ENCODE data around the gene LRCH1.

LRCH1 gene

DNA sequence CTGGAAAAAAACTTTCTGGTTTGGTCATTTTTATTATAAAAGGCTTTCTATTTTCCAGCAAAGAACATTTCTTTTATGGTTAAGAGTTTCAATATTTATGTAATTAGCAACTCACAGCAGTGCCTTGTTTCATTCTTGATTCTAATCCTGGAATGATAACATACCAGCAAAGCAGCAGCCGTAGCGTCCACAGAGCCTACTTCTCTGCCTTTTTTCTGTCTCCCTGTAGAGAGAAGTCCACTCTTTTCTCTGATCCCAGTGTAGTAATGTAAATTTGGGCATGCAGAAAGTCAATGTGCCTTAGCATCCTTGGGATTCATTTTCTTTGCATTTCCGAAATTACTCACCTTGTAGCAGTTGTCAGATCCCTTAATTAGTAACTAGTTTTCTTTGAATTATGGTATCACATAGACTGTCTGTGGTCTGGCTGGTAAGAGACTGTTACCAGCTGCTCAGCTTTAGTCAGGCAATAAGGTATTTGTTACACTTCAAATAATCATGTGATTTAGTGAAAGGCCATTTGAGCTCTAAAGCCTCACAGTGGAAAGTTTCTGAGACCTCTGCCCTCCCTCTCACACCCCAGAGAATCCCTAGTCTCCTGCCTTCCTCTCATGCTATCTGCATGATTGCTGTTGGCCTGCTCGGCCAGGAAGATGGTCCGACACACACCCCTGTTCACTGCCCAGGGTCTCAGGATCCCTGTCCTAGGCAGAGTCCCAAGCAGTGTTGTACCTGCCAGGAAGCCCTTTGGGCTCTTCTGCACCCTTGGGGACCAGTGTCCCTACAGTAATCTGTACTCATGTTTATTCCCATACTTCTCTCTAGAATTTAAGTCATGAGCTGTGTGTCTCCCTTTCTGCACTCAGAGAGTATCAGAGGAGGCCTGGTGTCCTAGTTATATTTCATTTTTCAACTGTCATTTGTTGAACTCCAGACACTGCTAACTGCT is 86.3 kb downstream of the LRCH1 start:
- DNase-seq (ENCODE audit: low spot score), result no peak

DNA sequence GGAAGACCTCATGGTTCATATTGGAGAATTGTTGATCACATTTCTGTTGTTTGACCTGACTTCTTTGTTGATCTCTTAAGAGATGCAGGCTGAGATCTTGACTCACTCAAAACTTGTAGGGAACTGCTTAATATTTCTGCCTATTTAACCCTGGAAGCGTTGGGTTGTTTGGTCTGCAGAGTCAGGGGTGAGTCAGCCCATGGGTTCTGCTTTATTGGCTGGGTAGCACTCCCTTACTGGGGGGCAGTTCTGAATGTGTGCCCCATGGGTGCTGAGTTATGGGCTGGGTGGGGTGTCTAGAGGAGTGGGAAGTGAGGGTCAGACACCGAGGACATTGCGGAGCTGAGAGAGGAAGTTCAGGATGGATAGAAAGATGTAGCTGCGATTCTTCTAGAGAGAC is 87.9 kb downstream of the LRCH1 start:
- no peak for DNase-seq (ENCODE audit: low spot score)

DNA sequence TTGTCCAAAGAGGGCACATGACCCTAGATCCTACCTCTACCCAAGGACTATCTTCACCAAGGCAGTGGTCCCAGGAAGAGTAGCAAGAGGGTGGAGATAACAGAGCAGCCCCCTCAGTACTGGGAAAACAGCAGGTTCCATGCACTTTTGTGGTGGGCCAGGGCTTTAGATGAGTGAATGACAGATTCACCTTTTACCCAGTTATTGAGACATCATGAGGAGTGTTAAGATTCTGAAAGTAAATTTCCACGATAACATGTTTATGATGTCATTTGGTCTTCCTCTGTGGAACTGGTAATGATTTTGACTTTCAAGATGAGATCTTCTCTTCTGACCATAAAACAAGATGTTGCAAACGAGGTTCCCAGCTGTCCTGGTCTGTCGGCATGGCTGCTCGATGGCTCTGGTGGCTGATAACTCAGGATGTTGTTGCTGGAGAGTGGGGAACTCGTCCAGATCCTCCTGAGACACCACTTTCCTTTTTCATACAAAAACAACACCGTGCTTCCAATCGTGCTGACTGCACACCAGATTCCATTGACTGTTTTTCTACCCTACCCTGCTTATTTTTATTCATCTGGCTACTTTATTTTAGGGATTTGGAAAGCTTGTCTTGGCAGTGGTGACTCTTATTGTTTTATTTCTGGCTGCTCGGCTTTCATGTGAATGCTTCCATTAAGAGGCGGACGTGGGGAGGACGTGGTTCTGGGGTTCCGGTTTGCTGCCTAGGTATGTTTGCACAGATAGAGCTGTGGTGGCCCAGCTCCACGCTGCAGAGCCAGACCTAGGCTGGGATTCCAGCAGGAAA is 88.5 kb downstream of the LRCH1 start:
- no peak for DNase-seq (ENCODE audit: low spot score)

DNA sequence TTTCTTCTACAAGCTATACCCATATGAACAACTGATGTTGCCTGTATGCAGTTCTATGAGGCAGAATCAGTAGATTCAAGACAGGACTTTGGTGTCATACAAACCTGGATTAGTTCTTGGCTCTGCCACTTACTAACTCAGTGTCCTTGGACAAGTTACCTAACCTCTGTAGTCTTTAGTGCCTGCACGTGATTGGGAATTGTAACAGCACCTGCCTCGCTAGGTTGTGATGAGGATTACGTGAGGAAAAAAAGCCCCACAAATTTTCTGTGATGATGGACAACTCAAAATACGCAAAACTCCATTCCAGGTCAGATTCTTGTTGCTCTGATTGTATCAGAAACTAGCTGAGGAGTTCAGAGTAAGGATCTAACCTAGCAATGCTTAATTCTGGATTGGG is 89.3 kb downstream of the LRCH1 start:
- DNase-seq (ENCODE audit: low spot score), result no peak

DNA sequence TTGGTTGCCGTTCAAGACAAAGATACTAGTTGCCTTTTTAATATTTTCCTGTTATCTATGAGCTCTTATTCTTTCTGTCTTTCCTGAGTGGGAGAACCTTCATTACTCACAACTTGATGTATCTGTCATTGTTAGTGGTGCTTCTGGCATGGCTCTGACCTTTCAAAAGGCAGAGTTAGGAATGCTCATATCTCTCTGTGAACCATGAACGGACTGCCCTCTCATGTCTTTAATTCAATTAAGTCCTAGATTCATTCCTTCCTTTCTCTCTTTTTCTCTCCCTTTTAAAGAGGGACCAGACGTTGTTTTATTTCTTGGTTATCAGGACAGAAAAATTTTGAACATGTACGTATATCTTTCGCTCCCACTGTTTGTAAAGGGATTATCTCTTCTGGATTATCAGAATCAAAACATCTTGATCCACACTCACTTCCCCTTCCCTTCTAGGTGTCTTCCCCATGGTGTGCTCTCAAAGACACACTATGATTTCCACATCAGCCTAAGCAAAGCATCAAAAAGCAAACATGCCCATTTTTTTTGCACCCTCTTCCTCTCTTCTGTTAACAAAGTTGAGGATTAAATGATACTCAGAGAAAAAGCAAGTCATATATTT is 90.3 kb downstream of the LRCH1 start:
- DNase-seq (ENCODE audit: low spot score), result no peak

DNA sequence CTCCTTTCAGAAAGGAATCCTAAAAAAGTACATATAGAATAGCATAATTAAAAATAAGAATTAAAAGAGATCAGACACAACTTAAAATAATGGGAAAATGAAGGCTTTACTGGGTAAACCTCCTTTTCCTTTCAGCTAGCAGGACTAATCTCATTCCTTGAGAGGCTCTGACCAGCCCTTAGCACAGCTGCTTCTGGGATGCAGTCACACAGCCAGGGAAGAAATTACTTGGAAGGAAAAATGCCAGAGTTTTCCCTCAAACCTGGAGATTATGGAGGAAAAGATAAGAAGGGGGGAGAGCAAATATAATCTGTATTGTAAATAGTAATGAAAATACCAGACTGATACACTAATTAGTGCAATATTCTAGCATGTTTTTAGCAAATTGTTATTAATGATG is 91.8 kb downstream of the LRCH1 start:
- no peak for DNase-seq (ENCODE audit: low spot score)

DNA sequence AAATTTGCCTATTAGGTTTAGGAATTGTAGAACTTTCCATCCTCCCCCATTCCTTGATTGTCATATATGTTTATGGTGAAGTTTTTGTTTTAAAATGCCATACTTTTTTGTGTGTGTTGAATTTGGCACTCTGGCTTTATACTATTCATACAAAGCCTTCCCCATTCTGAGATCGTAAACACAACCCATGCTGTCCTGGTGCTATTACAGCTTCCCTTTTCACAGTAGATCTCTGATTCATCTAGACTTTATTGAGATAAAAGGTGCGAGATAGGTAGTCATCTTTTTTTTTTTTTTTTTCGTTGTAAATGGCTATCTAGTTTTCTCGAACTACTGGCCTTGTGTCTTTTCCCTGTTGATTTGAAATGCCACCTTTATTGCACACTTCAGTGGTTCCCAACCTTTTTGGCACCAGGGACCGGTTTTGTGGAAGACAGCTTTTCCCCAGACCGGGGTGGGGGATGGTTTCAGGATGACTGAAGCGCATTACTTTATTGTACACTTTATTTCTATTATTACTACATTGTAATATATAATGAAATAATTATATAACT is 94.6 kb downstream of the LRCH1 start:
- DNase-seq (ENCODE audit: low spot score), result no peak

DNA sequence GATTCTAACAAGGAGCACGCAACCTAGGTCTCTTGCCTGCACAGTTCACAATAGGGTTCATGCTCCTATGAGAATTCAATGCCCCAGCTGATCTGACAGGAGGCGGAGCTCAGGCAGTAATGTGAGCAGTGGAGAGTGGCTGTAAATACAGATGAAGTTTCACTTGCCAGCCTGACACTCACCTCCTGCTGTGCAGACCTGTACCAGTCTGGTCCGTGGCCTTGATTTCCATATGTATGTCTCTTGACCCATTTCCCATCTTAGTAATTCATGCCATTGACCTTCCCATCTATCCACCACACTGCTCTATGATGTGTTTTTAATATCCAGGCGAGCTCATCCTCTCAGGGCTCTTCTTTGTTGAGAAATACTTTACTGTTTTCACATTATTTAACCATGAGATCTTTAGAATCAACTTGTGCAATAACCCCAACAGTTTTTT is 95.2 kb downstream of the LRCH1 start:
- DNase-seq (ENCODE audit: low spot score), result no peak

DNA sequence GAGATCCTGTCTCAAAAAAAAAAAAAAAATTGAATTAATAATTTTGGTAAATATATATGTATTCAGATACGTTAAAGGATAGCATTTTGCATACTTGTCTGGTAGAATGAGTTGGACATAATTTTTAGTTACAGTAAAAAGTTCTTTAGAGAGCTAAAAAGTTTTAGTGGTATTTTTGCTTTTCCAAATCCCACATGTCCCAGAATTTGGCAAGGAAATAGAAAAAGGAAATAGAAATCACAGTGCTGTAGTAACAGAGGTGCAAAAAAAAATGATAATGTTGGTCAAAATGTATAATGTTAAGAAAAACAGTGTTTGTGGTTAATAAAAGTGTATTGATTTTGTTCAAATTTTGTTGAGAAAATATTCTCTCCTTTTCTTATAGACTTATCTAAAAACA is 96.8 kb downstream of the LRCH1 start:
- DNase-seq (ENCODE audit: low spot score), result no peak

DNA sequence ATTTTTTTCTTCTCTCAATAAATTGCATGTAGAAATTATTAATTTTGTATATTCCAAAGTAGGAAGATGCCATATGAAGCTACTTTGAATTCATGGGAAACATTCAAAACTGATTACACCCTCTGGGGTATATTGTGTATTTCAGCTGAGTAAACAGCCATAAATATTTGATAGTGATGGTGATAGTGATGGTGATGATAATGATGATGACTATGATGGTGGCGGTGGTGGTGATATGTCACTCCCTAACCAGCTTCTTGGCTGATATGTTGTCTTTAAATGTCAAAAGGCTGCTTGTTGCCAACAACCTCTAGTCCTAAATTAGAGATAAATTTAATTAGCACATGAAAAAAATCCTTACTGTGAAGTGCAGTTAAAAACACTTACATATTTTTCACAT is 102.0 kb downstream of the LRCH1 start:
- DNase-seq (ENCODE audit: low spot score), result no peak

DNA sequence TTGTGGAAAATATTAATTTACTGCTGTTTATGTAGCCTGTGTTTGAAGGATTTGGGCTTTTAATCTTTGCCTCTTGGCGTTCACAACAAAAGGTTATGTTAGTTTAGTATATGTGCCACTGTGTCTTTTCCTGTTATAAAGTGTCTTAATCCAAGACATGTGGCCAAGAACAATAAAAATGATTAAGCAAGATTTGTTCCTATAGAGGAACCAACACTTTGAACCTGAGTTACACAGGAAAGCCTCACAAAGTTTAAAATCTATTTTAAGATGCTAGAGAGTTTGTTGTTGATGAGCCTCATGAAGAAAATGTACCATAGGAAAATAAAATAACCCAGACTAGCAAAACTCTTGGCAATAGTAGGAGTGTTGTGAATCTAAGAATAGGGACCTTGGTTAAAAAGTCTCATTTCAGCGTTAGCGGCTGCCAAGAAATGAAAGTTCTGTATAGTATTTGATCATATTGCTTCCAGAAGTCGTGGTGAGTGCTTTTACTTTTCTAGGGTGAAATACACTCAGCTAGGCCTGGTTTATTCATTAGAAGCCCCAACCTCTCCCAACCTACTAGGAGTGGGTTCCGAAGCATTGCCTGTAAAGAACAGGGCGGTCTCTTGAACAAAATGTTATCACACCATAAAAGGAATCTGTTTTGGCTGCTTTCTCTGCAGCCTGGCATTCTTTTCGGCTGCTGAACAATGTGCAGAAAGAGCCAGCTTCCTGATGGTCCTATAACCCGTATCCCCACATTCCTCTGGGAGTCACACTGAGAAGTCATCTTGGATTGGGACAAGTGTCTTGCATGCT is 102.6 kb downstream of the LRCH1 start:
- no peak for DNase-seq (ENCODE audit: low spot score)

DNA sequence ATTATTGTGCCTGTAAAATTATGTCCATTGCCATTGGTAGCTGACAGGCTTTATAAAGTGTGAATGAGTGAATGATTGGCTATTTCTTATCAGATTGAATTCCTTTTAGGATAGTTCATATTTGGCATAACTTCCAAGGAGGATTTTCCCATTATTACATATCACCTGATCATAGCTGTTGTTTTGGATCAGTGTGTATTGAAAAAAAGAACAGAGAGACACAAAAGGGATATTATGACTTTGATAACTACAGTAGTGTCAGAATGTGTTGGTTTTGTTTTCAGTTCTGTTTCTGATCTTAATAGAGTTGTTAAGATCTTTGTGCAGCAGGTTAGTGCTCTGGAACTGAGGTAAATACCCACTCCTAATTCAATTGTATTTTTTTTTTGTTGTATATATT is 103.8 kb downstream of the LRCH1 start:
- no peak for DNase-seq (ENCODE audit: low spot score)

DNA sequence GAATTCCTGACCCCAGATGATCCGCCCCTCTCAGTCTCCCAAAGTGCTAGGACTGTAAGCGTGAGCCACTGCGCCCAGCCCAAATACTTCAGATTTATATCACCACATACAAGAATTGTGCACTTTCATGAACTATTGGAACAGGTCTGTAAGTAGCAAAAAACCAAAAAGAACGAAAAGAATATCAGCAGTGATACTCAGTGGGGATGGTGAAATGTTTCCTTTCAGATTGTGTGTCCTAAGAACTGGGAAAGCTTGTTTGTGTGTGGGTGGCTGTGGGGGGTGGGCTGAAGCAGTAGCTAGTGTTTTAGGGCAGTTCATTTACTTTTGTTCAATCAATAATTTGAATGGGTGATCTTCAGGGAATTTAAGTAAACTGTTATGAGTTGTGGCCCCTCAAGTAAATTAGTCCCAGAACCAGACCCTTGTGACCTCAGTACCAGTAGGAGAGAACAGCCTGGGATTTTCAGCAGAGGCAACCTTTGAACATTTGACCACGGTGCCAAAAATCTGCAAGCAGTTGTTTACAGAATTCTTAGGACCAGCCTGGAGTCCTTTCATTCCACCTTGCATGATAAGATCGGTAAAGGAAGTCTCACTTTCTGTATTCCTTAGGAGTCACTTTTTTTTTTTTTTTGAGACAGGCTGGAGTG is 106.6 kb downstream of the LRCH1 start:
- DNase-seq (ENCODE audit: low spot score), result no peak

DNA sequence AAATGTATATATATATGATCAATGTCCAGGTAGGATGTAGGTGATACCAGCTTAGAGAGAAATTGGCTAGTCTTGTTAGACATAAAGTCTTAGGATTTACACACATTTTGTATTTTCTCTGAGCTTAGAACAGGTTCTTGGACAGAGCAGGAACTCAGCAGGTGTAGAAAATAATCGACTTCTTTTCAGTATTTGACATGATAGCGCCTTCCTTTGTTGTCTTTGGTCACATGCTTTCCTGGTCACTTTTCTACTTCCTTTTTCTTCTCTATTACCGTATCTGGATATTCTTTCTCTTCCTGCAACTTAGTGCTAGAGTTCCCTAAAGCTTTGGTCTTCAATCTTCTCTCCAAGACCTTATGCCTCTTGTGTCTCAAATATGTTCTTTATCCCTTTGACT is 107.4 kb downstream of the LRCH1 start:
- no peak for DNase-seq (ENCODE audit: low spot score)

DNA sequence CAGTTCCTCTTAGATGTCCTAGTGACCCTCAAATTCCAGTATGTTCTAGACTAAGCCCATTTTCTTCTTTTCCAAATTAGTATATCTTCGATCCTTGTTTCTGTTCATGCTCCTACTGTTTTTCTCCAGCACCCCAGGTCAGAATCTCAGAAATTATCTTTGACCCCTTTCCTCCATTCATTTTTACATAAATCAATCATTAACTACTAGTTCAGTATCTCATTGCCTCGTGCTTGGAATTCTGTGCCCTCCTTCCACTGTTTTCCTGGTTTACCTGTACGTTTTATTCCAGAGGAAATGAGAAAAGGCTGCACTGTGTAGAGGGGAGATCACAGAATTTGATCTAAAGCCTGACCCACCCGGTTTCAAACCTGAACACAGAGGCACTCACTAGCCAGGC is 107.9 kb downstream of the LRCH1 start:
- DNase-seq (ENCODE audit: low spot score), result no peak

DNA sequence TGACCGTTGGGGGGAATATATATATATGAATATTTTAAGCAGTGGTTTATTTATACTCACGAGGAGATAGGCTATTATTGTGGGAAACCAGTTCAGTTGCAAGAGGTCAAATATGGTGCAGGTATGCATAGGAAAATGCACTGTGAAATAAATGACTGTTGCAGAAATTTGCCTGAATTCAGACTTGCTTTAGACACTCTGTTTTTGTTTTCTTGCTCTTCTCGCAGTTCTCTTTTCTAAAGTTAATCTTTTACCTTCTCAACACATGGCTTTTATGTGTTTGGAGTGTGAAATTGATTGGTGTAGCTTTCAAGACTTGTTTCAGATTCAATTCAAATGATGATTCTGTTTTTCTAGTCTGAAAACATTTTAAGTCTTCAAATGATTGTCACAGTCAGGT is 109.7 kb downstream of the LRCH1 start:
- DNase-seq (ENCODE audit: low spot score), result no peak

DNA sequence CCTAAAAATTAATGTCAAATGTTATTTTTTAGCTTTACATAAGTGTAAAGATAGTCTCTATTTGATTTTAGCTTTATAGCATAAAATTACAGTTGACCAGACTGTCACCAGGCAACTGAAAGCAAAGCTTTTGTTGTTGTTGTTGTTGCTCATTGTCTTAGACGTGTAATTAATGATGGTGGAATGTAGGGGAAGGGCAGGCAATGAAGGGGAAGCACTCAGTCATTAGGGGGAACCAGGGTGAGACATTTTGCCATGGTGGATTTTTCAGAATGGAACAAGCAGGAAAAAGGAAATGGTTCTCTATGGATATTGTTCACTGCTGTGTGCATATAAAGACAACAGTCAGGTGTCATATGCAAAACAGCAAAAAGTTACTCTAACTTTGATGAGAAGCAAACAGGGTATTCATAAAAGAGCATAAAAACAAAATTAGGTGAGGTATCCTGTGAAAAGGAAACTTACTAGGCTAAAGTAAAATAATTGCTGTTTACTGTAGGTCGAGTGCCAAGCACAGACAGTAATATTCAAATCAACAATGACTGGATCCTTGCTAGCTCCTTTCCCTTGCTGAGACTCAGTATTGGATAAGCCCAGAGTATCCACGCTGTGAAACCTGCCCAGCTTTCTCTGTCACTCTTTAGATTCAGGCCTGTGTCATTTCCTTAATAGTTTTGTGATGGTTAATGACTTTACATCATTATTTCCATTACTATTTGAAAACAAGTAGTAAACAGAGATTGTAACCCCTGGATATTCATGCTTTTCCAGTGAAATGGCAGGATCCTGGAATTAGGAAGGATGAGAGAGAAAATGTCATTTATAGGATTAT is 110.5 kb downstream of the LRCH1 start:
- DNase-seq (ENCODE audit: low spot score), result no peak

DNA sequence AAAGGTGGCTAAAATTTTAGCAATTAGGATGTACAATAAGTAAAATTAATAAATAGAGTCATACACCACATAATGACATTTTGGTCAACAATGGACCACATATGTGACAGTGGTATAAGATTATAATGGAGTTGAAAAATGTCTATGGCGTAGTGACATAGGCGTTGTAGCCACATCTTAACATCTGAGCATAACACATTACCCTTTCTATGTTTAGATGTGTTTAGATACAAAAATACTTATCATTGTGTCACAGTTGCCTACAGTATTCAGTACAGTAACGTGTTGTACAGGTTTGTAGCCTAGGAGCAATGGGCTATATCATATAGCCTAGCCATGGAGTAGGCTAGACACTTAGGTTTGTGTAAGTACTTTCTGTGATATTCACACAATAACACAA is 111.2 kb downstream of the LRCH1 start:
- no peak for DNase-seq (ENCODE audit: low spot score)

DNA sequence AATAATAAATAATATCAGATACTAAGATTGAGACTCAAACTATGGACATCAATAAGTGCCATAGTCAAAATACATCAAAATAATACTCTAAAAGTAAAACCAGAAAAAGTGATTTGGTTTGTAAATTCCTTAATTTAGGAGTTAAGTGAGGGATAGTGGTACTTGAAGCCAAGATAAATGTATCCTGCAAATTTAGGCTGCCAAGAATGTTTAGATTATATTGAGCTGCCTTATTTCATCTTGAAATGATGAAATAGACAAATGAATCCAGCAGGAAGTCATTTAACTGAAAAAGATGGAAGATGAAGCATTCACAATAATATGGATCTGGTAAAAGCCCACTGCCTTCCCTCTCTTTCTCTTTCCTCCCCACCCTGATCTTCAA is 112.3 kb downstream of the LRCH1 start:
- no peak for DNase-seq (ENCODE audit: low spot score)
